MCF 10A (cell line): ENCODE measurements around the gene KRT7. TPM values are rescaled to one million over a fixed set of nuclear protein-coding genes. Genes with fewer than 3 reads are reported as not detected.

Experiments
- BruUV-seq: library from RNA; stranded (reverse); fragments of 400-500 nt; replicated peaks from 2 replicates; lab custom pipeline; 2021; lab: Mats Ljungman, UMichigan
- CTCF ChIA-PET: fragments of 300-600 bp; sonication (Branson Sonifier 250); formaldehyde crosslinking; extraction: SDS; loops from one replicate; lab custom pipeline; 2021; ENCODE audit warnings: antibody characterized with exemption, inconsistent platforms; lab: Yijun Ruan, JAX
- POLR2A ChIA-PET: fragments of 300-600, 350-650 bp; sonication (Branson Sonifier 250); formaldehyde crosslinking; extraction: SDS; loops from one replicate; lab custom pipeline; 2020; ENCODE audit warnings: antibody characterized with exemption, inconsistent platforms; lab: Yijun Ruan, JAX
- DNase-seq: peaks from one replicate; pipeline ENCODE4 v3.0.0-alpha.2; 2018; ENCODE audit not compliant: unreplicated experiment
- H3K27ac Mint-ChIP-seq: one replicate; pipeline ENCODE4 v1.8.0; 2022; ENCODE audit warnings: mild to moderate bottlenecking, low read depth, mixed read lengths; ENCODE audit not compliant: unreplicated experiment
- H3K27me3 Mint-ChIP-seq: one replicate; pipeline ENCODE4 v1.8.0; 2022; ENCODE audit warnings: mixed read lengths; ENCODE audit not compliant: insufficient read depth, unreplicated experiment
- H3K36me3 Mint-ChIP-seq: one replicate; pipeline ENCODE4 v1.8.0; 2022; ENCODE audit warnings: mild to moderate bottlenecking, moderate library complexity, mixed read lengths; ENCODE audit not compliant: insufficient read depth, unreplicated experiment
- H3K4me1 Mint-ChIP-seq: one replicate; pipeline ENCODE4 v1.8.0; 2022; ENCODE audit warnings: mixed read lengths; ENCODE audit not compliant: insufficient read depth, unreplicated experiment
- H3K4me3 Mint-ChIP-seq: one replicate; pipeline ENCODE4 v1.8.0; 2022; ENCODE audit warnings: mild to moderate bottlenecking, moderate library complexity, mixed read lengths; ENCODE audit not compliant: unreplicated experiment
- H3K9me3 Mint-ChIP-seq: one replicate; pipeline ENCODE4 v1.8.0; 2022; ENCODE audit warnings: mixed read lengths; ENCODE audit not compliant: unreplicated experiment
- intact Hi-C: fragments of 100-400 bp; cut with micrococcal nuclease; formaldehyde crosslinking; loops from 2 replicates; pipeline ENCODE4 v1.14.1; 2022
- total RNA-seq: library from RNA; stranded (reverse); gene quantifications from 2 replicates; pipeline ENCODE4 v1.2.3, GENCODE V29; 2022
- TF ChIP-seq, protein P1 (sequence below): fragments of 200-600 bp; IDR thresholded peaks from one replicate; pipeline ENCODE4 v1.8.0; 2022; ENCODE audit warnings: antibody characterized with exemption, mild to moderate bottlenecking; ENCODE audit not compliant: unreplicated experiment

Gene KRT7
- total RNA-seq, 1 experiment from 2014 or later: 3,360 TPM

DNA sequence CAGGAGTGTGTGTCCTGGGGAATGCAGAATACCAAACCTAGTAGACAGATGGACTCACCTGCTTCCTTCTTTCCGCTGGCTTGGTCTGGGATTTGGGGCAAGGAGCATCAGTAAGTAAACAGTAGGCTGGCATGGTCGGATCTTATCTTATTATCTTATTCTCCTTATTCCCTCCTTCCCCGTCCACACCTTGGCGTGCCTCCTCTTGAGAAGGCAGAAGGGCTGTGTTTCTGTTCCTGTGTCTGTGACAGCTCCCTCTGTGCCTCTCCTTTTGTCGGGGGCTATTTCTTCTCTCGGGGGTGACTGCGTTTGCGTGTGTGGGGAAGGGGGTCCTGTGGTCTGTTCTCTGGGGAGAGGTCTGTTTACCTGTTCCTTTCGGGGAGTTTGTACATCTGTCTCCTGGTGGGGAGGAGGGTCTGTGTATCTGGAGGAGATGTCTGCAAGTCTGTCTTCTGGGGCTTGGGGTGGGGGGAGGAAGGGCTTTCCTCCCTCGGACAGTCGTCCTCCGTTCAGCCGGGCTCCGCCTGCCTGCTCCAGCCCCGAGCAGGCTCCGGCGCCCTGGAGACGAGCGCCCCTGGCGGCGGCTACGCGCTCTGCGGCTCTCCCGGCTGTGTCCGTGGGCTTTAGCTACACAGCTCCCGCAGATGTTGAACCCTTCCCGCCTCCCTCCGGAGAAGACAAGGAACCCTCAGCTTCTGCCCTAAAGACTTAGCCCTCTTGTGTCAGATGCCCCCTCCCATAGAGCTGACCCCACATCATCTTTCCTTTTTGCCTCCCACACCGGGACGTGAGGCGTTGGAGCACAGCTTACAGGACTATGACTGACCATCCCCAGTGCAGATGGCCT is 45.8 kb downstream of the KRT7 start:
- BruUV-seq: no TSS peak
- intact Hi-C loops: no loop called here
- H3K4me3 Mint-ChIP-seq: peak overlapping the region; percentile 66

DNA sequence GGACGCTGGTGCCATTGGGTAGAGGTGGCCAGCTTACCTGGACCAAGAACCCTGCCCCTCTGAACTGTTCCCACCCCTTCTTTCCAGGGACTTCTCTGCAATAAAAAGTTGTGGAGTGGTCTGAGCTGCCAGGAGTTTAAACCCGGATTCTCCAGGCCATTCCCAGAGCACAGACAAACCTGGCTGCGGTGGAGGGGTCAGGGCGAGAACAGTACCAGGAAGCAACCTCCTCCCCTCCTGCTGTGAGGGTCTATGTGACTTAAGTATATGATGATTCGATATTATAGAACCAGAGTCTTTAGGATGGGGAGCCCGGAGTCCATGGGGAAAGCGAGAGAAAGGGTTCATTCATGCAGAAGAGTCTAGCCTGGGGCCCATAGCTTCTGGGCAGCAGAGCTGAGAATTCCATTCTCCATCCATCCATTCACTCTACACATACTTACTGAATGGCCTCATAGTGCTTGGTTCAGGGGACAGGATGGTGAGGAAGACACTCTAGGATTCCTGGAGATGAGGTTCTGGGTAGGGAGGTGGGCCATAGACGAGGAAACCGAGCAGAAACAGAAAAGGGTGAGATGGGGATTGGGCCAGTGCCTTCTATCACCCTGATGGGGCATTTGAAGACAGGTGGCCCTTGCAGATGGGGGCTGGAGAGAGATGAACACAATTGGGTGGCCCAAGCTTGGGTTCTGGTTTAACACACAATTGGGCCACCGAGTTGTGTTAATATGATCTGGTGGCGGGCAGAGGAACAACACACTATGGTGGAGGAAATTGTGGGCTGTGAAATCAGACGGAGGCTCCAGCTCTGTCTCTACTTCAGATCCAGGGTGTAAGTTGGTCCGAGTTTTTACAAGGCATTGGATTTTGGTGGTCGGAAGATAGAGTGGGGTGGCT is 46.6 kb downstream of the KRT7 start:
- Mint-ChIP-seq H3K36me3 (peaks cover under 1% of the 10 kb centered on the region), H3K4me1 (peaks cover 45% of the 10 kb centered on the region), H3K27ac (peak overlapping the region; percentile 98), H3K4me3 (peak overlapping the region; percentile 50), H3K27me3 (no peaks in the 10 kb centered on the region), H3K9me3 (no peaks in the 10 kb centered on the region)
- CTCF ChIA-PET: interaction anchor here (0.6 to 5.2 kb wide), 59 partner anchors 8 to 1981 kb away, joined by 3 to 70 read pairs (median 5); partner anchors contain the start of genes KRT1, KRT7 and KRT83
- TF ChIP-seq, protein P1, sequence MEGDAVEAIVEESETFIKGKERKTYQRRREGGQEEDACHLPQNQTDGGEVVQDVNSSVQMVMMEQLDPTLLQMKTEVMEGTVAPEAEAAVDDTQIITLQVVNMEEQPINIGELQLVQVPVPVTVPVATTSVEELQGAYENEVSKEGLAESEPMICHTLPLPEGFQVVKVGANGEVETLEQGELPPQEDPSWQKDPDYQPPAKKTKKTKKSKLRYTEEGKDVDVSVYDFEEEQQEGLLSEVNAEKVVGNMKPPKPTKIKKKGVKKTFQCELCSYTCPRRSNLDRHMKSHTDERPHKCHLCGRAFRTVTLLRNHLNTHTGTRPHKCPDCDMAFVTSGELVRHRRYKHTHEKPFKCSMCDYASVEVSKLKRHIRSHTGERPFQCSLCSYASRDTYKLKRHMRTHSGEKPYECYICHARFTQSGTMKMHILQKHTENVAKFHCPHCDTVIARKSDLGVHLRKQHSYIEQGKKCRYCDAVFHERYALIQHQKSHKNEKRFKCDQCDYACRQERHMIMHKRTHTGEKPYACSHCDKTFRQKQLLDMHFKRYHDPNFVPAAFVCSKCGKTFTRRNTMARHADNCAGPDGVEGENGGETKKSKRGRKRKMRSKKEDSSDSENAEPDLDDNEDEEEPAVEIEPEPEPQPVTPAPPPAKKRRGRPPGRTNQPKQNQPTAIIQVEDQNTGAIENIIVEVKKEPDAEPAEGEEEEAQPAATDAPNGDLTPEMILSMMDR: no peak
- BruUV-seq: TSS peak; percentile 88
- intact Hi-C loops: loop anchor here (1.0 to 2.0 kb wide), 5 partner anchors 35 to 123 kb away; partner anchors contain the start of genes KRT7 and KRT80
- POLR2A ChIA-PET: interaction anchor here (0.8 to 4.1 kb wide), 36 partner anchors 8 to 628 kb away, joined by 3 to 37 read pairs (median 6); partner anchors contain the start of genes KRT5, KRT6A, KRT7 and KRT80
- no peak for DNase-seq

More for the DNA sequence above, 45.8 kb downstream of the KRT7 start:
- TF ChIP-seq, protein P1: peak; percentile 98
- H3K4me1 Mint-ChIP-seq: peaks cover 40% of the 10 kb centered on the region
- ChIA-PET POLR2A (interaction anchor here (0.7 to 4.1 kb wide), 27 partner anchors 7 to 241 kb away, joined by 3 to 37 read pairs (median 4); partner anchors contain the start of genes KRT5, KRT6A, KRT7 and KRT80), CTCF (interaction anchor here (0.5 to 5.2 kb wide), 63 partner anchors 8 to 1185 kb away, joined by 3 to 70 read pairs (median 5); partner anchors contain the start of genes KRT1, KRT7 and KRT83)
- H3K36me3 Mint-ChIP-seq: no peaks in the 10 kb centered on the region
- H3K27ac Mint-ChIP-seq: peak overlapping the region; percentile 98
- H3K9me3 Mint-ChIP-seq: no peaks in the 10 kb centered on the region
- no peaks in the 10 kb centered on the region for H3K27me3 Mint-ChIP-seq
- DNase-seq: peak; percentile 77

DNA sequence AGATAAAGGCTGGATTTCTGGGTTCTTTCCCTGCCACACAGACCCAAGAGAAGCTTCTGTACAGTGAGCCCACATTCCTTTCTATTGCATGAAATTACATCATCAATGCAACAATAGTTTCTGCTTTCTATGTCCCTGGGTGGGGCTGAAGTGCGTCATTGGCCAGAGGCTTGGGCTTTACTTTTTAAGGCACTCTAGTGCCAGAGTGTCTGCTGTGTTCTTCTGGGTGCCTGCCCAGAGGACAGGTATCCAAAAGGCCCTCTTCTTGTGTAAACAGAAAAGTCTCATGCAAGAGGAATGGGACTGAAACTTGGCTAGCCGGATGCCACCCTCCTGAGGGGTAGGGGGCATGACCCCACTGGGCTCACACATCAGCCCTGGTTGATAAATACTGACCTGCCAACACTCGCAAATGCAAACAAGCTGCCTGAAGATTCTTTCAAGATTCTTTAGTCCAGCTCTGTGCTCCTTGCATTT is 47.3 kb downstream of the KRT7 start:
- POLR2A ChIA-PET: interaction anchor here (0.8 to 4.1 kb wide), 43 partner anchors 9 to 627 kb away, joined by 3 to 37 read pairs (median 6); partner anchors contain the start of genes KRT5, KRT6A, KRT7 and KRT80
- H3K9me3 Mint-ChIP-seq: no peaks in the 10 kb centered on the region
- BruUV-seq: no TSS peak

More for the DNA sequence above, 47.3 kb downstream of the KRT7 start:
- CTCF ChIA-PET: interaction anchor here (0.6 to 5.2 kb wide), 27 partner anchors 10 to 1981 kb away, joined by 3 to 70 read pairs (median 9); partner anchors contain the start of gene KRT7
- Mint-ChIP-seq H3K27me3 (no peaks in the 10 kb centered on the region), H3K4me3 (peak overlapping the region; percentile 50), H3K4me1 (peaks cover 52% of the 10 kb centered on the region), H3K27ac (peak overlapping the region; percentile 98), H3K36me3 (peaks cover 7% of the 10 kb centered on the region)
- TF ChIP-seq, protein P1: no peak
- peak; percentile 99 for DNase-seq
- intact Hi-C loops: loop anchor here (1.0 to 2.0 kb wide), 5 partner anchors 36 to 124 kb away; partner anchors contain the start of genes KRT7 and KRT80
